Hindlimb muscle (tissue), 1 donor: ENCODE data around the gene EFNB2. TPM values are rescaled to one million over a fixed set of nuclear protein-coding genes. Genes with fewer than 3 reads are reported as not detected.

Experiments used
- DNase-seq: peaks from one replicate; pipeline ENCODE4 v3.0.0-alpha.2; 2013
- polyA plus RNA-seq: library from polyadenylated mRNA; unstranded; fragments of 120-200 nt; gene quantifications from one replicate; pipeline ENCODE4 v1.2.1, GENCODE V29; 2013; ENCODE audit not compliant: insufficient read length

The EFNB2 gene
- polyA plus RNA-seq, 1 donor: 22.6 TPM

DNA sequence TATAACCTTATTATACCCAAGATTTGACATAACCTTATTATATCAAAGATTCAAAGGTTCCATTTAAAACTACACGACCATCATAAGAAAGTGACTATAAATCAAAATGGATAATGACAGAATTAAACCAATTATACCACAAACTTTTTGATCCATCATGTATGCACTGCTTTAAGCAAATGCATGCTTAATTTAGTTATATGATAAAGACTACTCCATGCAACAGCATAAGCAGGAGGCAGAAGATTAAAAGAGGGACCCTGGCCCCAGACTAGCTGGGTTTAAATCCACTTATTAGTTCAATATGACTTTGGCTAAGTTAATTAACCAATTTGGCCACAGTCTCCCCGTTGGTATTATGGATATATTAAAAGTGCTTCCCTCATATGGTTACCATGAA, 11.4 kb downstream of the EFNB2 start:
- no peak for DNase-seq

DNA sequence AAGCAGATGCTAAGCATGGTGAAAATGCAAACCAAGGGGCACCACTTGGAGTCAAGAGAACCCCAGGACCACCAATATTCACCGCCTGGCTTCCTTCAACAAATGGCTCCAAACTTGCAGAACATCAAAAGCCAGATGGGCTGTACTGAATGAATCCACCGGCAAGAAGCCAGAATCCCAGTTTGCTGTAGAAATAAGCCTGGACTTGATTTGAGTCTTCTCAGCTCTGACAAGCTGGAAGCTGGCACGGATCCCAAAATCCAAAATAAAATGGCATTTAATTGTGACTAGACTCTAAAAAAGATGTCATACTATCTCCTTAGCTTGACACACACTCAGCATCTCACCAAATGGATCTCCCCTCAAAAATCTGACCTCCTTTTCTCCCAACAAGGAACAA, 11.9 kb downstream of the EFNB2 start:
- DNase-seq: no peak

DNA sequence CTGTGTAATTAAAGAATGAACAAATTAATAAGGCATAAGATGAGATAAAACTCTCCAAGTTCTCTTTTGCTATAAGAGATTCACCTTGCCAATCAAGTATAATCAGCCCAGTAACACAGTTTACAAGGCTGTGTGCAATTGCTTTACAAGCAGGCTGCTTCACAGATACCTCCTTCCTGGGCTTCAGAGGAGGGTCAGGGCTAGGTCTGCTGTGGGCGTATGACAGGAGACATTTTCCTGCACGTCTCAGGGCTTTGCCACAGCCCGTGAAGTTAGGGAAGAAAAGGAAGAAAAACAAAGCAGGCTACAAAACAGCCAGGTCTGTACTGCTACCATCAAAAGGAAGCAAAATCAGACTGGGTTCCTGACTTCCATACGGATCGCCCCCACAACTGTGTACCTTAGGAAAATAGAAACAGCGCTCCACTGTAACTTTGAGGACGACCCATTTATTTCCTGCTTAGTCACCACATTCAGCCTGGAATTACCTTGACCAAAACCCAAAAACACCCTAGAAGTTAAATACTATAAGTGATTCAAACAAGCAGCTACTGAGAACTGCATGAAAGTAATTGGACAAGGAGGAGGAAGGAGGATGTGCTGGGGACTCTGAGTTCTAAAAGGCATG, 12.4 kb downstream of the EFNB2 start:
- DNase-seq: no peak

DNA sequence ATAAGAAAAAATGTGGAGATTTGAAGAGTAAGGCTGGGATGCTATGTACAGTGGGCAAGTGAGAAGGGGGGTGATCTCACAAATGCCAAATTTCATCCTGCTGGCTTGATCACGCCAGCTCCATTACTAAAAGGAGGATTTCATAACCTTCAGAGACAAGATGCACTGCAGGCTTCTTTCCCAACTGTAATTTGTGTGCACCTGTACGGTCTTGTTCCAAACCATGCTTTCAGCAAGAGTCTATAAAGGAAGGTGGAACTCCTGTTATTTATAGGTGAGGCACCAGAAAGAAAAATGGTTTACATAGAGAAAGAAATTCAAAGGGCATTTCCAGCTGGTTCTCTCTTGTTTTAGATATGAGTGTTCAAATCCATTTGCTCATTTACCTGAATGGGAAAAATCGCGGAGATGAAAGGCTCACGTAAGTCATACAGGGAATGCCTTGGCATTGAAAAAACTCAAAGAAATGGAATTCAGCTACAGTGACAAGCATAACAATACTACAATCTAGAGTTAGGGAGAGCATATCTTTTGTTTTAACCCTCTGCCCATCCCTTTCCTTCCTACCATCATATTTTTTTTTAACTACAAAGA, 13.3 kb downstream of the EFNB2 start:
- no peak for DNase-seq

DNA sequence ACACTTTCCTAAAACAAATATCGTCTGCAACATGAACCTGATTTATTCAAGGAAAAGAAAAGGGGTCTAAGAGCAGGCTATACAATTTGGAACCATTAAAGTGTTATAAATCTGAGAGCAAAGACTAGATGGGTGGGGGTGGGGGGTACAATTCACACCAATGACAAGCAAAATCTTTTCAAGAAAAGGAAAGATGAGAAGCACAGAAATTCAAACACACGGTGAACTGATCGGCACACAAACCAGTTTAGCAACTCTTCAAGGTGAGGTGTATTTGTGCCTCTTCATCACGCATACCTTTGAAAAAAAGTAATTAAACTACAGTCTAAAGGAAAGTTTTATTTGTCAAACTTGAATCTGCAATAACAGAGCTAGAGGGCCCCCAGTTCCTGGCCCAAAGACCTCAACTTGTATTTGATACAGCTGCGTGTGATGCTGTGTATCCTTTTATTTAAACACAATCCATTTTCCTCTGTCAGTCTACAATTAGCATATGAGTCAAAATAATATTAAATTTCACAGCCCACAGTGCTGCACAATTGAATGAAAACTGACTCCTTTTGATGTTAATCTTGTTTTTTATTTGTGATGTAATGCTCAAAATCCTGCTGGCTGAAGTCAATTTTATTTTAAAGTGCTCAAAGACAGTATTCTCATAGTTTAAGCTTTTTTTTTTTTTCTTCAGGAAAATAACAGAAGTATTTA, 14.2 kb downstream of the EFNB2 start:
- DNase-seq: no peak

DNA sequence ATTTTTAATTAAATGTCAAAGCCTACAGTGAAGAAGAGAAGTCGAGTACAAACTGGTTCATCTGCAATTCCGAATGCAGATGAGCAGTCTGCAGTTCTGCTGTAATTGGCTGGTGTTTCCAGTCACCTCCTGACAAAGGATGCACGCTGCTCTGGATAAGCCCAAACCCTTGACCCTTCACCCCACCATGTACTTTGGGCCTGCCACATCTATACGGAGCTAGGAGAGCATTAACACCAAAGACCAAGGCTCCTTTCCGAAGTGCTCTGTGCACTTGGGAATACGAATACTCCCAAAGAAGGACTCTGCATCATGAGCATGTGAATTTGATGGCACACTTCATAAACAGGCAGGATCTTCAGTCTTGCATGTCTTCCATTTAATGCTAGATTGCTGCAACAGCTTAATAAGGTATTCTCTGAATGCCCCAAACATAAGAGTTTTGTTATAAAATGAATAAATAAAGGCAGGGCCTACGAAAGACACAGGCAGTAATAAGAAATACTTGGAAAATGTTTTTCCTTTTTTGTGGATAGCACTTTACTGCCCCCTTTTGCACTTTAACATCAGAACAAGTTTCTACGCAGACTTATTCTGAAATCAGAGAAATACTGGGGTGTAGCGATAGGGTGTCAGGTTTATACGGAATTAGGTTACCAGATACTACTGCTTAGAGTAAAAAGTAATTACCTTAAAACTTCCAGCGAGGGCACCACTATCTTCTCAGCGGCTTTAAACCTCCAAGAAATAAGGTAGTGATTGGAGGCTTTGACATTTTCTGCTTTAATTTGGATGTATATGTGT, 15.0 kb downstream of the EFNB2 start:
- DNase-seq: no peak

DNA sequence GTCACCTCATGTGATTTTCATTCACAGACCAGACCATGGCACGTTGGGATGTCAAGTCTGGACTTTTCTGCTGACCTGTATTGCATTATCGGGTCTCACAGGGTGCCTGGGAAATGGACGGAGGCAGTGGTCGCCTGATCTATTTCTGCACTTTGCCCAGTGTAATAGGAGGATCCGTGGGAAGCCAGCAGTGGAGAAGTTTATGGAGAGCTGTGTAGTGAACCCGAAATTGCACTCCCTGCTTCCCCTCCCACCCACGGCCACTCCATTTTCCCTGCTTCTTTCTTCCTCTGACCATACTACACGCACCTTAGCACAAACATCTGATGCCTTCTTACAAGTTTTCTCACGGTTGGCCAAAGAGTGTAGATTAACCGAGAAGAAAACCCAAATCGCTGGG, 16.9 kb downstream of the EFNB2 start:
- DNase-seq: no peak

DNA sequence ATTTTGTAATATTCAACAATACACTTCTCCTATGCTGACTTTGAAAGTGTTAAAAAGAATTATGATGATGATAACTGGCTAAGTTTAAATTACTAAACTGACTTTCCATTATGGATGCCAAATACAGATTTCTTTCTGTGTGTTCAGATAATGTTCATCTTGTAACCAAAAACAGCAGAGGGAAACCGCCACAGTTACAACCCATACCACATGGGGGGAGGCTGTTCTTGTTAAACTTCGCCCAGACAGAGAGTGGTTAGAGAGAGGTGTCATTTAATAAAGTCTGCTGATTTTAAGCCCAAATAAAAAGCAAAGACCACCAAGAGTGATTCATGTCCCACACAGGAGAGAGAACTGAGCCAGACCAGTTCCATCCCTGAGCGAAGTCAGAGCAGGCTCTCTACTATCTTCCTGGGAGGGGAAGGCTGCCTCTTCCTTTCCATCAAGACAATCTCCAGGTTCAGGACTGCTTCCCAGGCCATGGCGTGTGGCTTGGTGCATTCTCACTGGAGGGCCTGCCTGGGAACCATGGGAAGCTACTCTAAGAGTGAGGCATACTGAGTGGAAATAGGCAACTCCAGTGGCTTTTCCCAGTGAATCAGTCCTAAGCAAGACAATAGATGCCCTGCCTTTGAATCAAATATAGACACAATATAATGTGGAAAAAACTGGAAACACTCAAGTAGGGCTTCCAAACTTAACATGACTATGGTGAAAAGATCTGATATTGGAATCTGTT, 18.2 kb downstream of the EFNB2 start:
- DNase-seq: no peak

DNA sequence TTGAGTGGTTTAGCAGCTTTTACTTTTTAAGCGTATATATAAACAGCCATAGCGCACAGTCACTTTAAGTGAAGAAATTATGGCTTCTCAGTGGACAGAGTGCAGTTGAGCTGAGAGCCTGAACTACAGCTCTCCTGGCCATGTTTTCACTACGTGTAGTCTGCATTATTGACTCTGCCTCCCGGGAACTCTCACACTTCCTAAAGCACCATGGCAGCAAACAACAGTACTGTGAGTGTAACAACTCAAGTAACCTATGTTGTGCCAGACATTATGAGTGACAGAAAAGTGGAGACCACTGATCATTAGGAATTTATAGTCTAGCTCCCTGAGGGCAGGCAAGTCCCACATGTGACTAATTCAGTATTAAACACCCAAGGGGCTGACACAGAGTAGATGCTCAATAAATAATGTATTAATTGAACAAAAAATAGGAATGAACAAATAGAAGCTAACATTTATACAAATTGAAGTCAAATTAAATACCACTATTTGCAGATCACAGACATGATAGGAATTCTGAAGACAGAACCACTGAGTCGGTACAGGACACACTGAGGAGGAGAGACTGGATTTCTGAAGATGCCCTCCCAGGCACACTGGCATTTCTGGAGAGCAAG, 19.7 kb downstream of the EFNB2 start:
- no peak for DNase-seq

DNA sequence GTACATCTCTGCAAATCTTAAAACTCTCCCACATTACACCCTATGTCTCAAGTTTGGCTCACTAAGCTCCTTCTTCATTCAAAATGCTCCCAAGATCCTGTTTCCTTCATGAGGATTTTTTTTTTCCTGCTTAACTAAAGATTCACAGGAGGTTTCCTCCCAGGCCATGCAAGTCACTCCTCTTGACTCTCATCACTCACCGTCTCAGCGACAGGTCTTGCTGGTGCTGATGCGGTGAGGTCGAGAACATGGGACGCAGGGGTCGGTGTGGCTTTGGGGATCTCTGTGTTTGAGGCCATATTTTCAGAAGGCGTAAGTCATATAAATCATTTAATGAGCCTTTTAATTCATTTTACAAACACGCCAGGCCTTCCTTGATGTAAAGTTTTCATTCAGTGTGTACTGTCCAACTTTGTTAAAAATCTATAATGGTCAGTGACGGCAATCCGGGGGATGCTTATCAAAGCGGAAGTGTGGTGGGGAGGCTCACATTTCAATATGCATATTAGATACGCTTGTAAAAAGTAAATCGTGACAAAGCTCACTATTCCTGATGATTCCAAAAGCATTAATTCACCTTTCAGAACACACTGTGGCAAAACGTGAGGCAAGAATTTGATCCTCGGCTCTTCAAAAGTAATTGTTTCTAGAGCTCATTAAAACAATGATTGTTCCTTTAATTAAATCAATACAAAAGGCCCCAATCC, 20.4 kb downstream of the EFNB2 start:
- DNase-seq: no peak

DNA sequence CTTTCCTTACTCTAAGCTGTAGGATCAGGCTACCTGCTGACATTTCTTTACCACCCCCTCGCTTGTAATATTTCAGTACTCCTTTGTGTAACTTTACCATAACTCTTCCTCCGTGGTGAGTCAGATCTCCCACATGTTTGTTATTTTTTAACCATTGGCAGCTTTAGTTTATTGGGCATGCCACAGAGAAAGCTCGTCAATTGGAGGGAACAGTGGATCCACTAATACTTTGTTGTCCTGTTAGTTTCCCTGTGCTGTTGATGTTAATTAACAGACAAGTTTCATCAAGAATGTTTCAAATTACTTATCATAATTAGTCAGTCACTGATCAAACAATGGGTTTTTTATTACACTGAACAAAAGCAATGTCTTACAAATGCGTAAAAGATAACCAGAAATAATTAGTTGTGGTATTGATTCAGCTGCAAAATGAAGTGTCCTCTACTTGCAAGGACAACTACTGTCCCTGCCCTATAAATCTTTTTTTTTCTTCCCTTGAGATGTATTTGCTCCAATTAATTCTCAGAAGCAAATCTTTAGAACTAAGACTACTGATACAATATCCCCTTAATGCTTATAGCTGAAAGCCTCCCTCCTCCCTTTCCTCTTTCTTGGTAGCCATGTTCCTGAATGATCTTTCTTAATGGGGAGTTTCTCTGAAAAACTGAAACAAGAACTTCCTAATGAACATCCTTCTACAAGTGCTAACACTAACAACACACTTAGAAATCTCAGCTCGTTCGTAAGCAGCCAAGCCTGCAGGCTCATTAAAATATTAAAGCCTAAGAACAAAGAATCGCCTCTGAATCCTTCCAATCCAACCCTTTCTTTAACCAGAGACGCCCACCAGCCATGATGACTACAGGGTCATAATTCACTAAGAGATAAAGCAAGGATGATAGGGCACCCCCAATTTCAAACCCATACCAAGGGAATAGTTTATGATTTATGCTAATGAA, 22.2 kb downstream of the EFNB2 start:
- no peak for DNase-seq

DNA sequence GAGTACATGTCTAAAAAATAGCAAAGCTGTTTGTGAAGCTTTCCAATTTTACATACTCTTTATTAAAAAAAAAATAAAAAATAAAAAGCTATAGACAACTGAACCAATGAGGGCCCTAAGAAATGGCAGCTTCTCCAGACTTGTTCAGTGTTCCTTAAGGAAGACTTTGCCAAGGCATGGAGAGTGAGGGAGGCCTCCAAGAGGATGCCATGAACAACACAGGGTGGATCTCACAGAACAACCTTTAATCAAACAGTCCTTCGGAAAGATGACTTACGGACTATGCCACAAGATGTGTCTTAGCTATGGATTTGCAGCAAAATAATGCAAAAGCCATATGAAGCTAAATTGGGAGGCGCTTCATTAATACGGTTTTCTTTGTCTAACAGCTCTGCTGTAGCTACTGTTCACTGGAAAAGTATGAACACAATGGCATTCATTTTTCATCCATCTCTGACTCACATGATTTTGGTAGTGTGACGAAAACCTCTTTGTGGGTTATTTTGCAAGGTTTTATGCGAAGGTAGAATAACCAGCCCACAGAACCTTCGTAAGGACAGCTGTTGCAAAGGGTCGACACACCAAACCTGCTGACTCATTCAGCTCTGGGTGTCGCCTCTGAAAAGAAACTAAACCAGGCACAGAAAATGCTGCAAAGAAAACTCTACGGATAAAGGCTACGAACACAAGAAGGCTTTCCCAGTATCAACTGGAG, 27.7 kb downstream of the EFNB2 start:
- no peak for DNase-seq

DNA sequence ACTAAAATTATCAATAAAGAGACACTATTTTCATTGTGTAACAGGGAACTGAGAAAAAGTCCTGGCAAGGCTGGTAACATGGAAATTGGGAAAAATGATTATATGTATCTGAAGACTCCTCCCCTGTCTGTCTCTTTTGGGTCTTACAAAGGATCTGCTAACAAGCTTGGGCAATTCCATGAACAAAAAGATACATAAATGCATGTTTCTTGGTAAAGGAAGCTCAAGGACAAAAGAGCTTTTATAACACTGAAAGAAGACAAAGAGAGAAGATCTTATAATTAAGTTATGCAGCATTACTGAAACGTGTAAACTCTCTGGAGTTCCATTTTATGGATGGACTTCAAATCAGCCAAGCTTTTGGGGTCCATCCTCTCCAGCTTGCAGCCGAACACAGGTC, 29.2 kb downstream of the EFNB2 start:
- DNase-seq: no peak

DNA sequence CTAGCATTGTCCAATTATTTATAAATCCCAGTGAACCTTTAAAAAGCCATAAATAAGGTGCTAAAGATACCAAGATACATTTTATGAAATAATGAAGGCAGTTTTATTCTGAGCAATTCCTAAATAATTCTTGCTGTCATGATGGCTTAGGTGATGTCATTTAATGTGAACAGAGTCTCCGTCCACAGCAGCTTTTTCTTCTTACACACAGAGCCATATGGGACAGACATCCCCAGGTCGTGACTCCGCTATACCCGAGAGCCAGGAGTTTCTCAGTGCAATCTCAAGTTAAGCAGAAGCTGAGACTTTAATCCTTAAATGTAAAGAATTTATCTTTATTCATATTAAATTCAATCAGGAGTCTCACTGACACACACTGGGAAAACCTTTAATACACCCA, 29.7 kb downstream of the EFNB2 start:
- DNase-seq: no peak

DNA sequence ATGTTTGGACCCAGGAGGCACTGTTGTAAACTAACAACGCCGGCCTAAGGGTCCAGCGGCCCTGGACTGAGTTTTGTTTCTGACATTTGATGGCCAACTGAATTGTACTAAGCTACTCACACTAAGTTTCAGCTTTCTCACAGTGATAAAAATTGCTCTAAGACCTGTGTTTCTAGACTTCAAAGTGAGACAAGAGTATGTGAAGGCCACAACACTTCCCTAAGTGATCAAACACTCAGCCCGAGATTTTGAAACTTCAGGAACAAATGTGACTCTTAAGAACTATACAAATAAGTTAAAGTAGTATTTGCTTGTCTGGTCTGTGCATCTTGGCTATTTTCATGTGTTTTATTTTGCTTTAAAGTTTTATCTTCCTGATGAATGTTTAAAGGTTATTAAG, 30.2 kb downstream of the EFNB2 start:
- DNase-seq: no peak

DNA sequence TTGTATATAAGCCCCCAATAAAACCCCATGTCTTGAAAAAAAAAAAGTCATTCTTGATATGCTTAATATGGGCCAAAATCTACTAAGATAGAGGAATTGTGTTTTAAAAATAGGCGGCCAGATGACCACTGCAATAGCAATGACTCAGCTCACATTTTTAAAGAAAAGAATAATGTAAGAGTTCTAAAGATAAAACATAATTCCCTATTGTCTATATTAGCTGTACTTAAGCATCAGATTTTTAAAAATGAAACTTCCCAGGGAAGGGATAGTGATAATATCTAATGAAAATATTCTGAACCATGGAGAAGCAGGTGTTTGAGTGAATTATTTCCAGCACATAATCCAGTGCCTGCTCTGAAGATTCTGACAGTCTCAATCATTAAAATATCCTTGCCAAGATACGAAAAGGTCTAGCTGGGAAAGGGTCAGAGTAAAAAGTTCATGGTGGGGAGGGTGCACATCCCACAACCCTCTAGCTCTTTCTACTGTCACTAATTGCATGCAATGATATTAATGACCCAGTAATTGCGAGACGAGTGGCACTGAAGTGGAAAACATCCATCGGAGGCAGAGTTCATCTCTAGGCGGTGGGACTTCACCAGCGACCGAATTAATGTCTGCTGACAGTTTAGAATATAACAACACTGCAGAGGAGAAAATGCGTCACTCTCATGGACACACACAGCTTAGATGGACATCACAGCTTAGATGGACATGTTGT, 31.6 kb downstream of the EFNB2 start:
- DNase-seq: no peak

DNA sequence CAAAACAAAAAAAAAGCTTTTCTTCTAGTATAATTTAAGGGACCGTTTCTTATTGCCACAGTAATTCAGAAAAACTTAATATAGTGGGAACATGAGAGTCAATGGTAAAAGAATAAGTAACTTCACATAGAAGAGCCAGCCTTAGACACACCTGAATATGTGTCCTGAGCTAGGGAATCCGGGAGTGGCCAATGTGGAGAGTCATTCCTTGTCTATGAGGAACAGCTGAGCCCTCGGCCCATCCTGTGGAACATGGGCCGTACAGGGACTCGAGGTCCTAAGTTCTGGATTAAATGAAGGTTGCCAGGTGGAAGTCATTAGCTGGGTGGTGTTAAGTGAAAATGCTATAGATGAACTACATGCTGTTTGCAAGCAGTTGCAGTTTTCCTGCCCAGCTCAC, 32.2 kb downstream of the EFNB2 start:
- DNase-seq: no peak

DNA sequence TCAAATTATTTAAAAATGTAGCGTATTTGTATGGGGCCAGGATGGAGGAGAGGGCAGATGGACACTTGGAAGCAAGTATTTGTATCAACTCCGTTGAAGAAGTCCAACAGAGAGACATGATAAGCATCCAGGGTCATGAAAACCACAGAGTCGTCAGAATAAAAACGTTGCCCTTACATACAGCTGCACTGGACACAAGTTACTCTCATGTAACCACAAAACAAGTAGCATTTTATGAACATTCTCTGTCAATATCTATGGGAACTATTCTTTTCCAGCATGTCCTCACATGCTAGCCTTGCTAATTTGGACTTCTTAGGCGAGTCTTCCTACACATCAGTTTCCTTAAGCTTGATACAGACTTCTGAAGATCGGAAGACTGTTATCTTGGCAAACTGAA, 35.0 kb downstream of the EFNB2 start:
- DNase-seq: no peak

DNA sequence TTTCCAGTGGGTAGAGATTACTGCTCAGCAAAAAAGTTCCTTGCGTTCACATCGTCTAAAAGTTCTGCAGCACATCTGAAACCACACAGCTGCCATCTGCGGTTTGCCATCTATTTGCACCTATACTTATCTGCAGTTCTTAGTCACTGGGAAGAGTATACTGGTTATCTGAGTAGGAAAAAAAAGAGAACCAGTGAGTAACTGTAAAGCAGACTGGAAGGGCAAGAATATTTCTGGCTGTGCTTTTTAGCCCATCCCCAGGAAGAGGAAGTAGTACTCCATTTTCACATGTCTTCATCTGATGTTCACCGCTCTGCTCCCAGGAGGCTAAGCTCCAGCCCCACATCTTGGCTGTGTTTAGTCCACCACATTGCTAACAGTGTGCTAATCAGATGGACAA, 35.6 kb downstream of the EFNB2 start:
- no peak for DNase-seq
